H4 (cell line): ENCODE measurements around the gene UBE2Q1. TPM values are rescaled to one million over a fixed set of nuclear protein-coding genes. Genes with fewer than 3 reads are reported as not detected.

Experiments
- DNase-seq: peaks from one replicate; pipeline ENCODE4 v3.0.0-alpha.2; 2015; ENCODE audit warnings: low spot score
- total RNA-seq: library from RNA; depleted of rRNA; stranded (reverse); fragments of >200 nt; shearing (Covaris generic); gene quantifications from 2 replicates; pipeline ENCODE4 v1.2.3, GENCODE V29; 2014; rRNA removed

Gene UBE2Q1
- 34.9 and 35.7 TPM in 2 replicates for total RNA-seq

GRCh38 chr1:154557939-154558719, at the start of gene UBE2Q1:
Gene UBE2Q1, minus strand, starts transcription at chr1:154558662. Its CDS starts 109 bp downstream, at chr1:154558553.
- no peak for DNase-seq

- DNase-seq: peak; percentile 96
These were observed 49.3 kb upstream of the UBE2Q1 start, which contains the start of gene ADAR for GRCh38 chr1:154607609-154608396. Gene ADAR, minus strand, starts transcription at chr1:154608186. Its CDS starts 180 bp downstream, at chr1:154608006.

DNA sequence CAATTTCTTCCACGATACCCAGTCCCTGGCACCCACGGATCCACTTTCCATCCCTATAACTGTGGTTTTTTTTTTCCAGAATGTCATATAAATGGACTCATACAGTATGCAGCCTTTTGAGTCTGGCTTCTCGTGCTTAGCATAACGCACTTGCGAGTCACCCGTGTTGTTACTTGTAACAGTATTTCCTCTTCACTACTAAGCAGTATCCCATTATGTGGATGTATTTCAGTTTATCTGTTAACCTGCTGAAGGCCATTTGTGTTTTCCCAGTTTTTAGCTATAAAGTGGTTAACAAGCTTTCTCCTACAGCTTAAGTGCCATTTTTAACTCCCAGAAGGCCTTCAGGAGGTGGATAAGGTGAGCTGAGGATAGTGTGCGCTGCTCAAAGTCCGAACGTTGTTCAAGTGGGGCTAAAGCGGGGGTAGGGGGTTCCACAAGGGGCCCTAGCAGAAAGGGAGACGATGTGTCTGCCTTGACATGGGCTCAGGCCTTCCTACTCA, 48.7 kb upstream of the UBE2Q1 start:
- no peak for DNase-seq

DNA sequence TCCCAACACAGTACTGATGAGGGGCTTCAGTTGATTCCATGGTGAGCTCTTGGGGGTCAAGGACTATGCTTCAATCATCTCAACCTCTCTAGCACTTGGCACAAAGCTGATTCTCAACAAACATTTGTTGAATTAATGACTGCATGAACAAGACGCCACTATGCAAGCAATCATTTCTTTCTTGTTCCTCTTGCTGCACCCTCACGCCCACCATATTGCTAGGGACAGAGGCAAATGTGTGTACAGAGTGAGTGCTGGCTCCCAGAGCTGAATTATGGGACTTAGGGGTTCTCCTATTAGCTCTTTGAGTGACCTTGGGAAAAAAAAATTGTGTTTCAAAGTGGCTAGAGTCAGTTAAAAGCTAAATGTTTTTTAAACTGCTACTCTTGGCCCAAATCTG, 47.1 kb upstream of the UBE2Q1 start:
- DNase-seq: no peak

GRCh38 chr1:154603317-154603716, 44.9 kb upstream of the UBE2Q1 start:
- no peak for DNase-seq

- no peak for DNase-seq
These were observed 41.2 kb upstream of the UBE2Q1 start for GRCh38 chr1:154599658-154600057.

DNA sequence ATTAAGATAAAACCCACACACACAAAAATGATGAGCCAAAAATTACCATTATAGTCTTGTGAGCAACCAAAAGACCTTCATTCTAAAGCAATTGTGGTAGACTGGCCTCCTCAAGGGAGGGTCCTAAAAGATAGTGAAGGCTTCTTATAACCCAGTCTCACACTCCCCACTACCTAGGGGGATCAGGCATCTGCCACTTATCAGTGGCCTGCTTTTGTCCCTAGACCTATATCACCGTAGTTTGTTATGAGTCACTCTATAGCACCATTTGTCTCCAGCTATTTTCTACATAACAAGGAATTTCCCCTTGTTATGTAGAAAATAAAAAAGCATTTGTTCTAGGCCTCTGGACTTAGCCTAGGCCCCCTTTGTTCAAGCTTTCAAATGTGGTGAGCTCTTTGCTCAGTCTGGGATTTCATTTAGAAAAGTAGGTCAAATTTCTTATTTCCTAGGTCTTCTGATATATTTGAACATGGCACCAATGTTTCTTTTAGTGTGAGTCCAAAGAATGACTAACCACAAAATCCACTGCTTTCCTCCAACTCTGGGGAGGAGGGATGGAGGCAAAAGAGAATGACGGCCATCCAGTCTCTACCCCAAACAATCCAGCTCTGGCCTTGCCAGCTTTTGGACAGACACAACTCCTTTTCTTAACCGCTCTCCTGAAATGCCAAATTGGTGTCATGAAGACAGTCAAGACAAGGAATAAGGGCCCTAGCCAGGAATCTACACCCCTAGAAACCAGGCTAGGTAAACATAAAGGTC, 40.6 kb upstream of the UBE2Q1 start:
- no peak for DNase-seq

GRCh38 chr1:154595621-154596020, 37.2 kb upstream of the UBE2Q1 start:
- DNase-seq: no peak

DNA sequence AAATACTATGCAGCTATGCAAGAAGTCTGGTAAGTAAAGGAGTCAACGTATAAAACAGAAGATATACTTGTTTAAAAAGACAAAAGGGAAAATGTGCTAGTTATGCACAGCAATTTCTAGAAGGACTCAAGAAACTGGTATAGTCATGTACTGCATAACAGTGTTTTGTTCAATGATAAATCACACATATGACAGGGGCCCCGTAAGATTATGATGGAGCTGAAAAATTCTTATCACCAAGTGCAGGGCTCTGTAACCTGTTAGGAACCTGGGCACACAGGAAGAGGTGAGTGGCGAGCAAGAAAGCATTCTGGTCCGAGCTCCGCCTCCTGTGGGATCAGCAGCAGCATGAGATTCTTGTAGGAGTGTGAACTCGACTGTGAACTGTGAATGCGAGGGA, 36.3 kb upstream of the UBE2Q1 start:
- DNase-seq: no peak

DNA sequence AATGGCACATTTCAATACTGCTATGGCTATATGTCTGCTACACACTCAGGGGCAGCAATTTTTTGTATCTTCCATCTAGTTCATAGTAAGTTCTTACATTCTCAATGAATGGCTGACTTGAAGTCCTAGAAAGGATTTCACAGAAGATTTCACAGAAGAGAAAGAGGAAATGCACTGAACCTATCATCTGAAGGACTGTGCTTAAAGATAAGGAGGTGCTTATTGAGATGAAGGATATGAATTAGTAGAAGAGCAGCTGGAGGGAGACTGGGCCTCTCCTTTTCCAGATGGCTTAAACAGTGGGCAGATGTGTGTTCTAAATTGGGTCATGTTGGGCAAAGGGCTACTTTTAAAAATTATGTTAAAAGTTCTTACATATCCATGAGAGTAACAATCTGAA, 34.9 kb upstream of the UBE2Q1 start:
- DNase-seq: no peak

DNA sequence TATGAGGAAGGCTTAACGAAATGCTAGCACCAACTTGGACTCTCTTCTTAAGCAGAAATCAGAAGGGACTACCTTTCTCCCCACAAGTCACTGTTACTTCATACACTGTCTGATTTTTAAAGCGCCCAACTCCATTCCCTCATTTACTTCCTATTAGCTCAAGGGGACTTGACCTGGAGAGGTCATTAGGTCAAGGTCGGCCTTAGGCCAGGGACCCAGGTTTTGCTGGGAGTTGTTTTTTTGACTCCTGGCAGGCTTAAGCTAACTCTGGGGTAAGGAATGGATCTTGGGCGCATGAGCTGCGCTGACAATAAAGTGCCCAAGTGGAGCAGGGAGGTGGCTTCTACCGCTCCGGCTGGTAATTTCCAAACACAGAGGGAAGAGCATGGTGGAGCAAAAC, 32.7 kb upstream of the UBE2Q1 start:
- no peak for DNase-seq

- no peak for DNase-seq
These were observed 32.3 kb upstream of the UBE2Q1 start for GRCh38 chr1:154590756-154591155.

DNA sequence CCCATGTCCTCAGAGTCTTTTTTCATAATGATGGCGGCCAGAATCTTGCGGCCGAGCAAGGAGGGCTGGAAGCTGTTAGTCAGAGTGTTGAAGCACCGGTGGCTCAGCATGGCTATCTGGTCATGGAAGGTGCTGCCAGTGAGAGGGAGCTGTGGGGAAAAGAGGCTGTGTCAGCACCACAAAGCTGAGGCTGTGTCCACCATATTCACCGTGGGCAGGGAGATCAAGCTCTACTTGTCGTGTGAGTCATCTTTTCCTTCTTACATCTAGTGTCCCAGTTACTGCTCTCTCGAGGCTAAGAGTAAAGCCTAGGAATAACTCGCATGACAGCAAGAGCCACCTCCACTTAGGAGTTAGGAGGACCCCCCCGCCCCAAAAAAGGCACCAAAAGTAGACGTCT, 31.3 kb upstream of the UBE2Q1 start:
- DNase-seq: no peak

DNA sequence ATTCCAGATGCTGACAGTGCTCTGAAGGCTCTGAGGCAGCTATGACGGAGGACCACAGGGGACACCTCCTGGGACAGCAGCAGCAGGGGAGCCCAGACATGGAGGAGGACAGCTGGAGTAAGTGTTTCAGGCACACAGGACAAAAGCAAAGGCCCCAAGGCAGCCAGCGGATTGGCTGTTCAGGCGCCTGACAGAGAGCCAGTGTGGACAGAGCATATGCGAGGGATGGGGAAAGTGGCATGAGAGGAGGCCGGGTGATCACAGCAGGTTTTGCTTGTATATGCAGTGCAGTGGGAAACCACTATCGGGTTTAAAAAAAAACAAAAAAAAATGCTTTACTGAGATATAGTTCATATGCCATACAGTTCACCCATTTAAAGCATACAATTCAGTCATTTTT, 28.2 kb upstream of the UBE2Q1 start:
- no peak for DNase-seq

DNA sequence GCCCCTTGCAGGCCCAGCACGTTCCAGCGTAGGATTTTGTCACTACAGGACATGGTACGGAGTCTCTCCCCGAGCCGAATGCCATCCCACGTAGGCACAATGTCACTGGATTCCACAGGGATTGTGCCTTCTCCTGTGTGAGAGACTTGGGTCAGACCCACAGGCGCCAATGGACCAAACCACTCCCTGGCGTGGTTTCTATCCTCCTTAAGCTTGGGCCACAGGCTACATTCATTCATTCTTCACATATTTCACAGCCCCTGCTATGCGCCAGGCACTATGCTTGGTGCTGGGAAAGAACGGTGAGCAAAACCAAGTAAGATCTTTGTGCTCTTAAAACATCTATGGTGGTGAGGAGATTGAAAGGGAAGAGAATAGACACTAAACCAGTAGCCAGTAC, 27.8 kb upstream of the UBE2Q1 start:
- DNase-seq: no peak

DNA sequence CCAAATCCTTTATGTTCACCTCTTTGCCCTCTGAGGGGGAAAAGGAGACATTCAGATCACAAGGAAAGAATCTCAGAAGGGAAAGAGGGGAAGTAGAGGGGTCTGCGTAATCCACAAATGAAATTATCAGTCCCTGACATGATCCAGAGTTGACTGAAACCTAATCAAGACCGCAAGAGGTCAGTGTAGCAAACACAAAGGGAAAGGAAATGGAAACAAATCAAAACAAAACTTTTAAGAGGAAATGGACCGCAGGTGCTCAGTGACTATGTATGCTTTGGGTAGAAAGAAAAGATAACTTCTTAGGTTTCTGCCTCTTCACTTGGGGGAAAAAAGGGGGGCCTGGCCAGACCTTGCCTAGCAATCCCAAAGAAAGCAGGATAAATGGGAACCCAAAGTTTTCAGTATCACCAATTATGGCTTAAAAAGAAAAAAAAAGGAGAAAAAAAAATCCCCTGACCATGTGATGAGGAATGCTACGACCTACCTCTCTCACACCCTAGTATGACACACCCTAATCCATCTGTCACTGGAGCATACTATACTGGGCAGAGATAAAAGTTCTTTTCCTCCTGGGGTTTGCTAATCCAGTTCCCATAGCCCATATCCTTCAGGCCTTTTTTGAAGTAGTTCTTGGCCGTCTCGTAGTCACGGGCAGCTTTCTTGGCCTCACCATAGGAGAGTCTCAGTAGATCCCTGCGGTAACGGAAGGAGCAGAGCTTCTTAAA, 26.0 kb upstream of the UBE2Q1 start:
- no peak for DNase-seq

GRCh38 chr1:154583773-154584172, 25.3 kb upstream of the UBE2Q1 start:
- DNase-seq: no peak

DNA sequence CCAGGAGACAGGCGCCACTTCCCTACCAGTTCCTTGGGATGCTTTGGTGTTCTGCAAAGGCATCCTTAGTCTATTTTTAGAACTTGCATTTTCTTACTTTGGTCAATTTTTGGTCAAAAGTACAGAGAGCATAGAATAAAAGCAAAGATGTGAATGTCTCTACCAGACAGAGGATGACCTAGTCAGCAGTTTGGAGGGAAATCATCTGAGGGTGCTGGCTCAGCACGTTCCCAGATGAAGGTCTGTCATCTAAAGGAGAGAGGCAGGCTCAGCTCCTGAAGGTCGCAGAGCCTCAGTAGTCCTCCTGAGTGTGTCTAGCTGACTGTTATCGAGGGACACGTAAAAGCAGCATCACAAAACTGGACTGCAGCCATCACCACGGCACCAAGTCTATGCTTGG, 24.4 kb upstream of the UBE2Q1 start:
- DNase-seq: no peak

DNA sequence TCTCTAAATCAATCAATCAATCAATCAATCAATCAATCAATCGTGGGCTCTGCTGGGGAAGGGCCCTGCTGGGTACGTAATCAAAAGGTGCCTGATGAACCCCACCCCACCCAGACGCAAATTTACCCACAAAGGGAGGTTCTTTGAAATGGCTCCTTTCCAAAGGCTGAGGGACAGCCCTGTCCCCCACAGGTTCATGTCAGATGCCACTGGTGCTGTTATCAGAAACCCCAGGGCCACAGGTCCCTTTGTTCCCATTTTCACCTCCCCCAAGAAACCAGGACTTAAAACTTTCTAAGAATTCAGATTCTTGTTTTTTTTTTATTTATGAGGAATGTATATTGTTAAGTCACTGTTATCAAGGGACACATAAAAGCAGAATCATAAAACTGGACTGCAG, 23.3 kb upstream of the UBE2Q1 start:
- DNase-seq: no peak

- DNase-seq: no peak
These were observed 20.9 kb upstream of the UBE2Q1 start for GRCh38 chr1:154579374-154579773.

DNA sequence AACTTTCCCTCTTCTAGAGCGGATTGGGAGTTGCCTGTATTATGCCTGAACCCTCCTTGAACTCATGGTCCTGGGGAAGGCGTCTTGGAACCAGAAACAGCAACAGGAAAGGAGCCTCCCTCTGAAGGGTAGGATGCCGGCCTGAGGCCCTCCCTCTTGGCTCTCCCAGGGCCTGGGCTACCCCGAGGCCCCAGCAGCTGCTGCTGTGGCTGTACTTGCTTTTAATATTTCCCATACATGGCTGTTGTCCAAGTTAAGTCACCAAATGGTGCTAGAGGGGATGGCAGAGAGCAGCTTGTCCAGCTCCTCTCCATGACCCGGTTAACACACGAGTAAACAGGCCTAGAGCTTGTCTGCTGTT, 19.6 kb upstream of the UBE2Q1 start:
- no peak for DNase-seq
